ENCODE measurements around the gene KCNK15.

DNA sequence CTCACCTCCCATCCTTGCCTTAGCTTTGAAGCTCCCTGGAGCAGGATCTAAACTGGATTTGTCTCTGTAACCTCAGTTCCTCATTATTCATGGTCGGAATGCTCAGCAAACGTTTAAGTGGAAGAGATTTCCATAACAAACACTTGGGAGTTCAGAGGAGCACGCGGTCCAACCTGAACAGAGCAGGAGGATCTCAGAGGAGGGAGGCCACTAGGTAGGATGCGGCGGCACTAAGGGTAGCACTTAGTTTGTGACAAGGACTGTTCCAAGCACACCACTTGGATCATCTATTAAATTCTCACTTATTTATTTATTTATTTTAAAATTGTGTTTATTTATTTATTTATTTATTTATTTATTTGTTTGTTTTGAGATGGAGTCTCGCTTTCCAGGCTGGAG, 43.8 kb upstream of the KCNK15 start:
- no peak for TF ChIP-seq YY1 (IDR thresholded peaks at IDR 0.05)
- TF ChIP-seq, protein P1, sequence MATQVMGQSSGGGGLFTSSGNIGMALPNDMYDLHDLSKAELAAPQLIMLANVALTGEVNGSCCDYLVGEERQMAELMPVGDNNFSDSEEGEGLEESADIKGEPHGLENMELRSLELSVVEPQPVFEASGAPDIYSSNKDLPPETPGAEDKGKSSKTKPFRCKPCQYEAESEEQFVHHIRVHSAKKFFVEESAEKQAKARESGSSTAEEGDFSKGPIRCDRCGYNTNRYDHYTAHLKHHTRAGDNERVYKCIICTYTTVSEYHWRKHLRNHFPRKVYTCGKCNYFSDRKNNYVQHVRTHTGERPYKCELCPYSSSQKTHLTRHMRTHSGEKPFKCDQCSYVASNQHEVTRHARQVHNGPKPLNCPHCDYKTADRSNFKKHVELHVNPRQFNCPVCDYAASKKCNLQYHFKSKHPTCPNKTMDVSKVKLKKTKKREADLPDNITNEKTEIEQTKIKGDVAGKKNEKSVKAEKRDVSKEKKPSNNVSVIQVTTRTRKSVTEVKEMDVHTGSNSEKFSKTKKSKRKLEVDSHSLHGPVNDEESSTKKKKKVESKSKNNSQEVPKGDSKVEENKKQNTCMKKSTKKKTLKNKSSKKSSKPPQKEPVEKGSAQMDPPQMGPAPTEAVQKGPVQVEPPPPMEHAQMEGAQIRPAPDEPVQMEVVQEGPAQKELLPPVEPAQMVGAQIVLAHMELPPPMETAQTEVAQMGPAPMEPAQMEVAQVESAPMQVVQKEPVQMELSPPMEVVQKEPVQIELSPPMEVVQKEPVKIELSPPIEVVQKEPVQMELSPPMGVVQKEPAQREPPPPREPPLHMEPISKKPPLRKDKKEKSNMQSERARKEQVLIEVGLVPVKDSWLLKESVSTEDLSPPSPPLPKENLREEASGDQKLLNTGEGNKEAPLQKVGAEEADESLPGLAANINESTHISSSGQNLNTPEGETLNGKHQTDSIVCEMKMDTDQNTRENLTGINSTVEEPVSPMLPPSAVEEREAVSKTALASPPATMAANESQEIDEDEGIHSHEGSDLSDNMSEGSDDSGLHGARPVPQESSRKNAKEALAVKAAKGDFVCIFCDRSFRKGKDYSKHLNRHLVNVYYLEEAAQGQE (IDR thresholded peaks at IDR 0.05) = no peak
- TF ChIP-seq, protein P2, sequence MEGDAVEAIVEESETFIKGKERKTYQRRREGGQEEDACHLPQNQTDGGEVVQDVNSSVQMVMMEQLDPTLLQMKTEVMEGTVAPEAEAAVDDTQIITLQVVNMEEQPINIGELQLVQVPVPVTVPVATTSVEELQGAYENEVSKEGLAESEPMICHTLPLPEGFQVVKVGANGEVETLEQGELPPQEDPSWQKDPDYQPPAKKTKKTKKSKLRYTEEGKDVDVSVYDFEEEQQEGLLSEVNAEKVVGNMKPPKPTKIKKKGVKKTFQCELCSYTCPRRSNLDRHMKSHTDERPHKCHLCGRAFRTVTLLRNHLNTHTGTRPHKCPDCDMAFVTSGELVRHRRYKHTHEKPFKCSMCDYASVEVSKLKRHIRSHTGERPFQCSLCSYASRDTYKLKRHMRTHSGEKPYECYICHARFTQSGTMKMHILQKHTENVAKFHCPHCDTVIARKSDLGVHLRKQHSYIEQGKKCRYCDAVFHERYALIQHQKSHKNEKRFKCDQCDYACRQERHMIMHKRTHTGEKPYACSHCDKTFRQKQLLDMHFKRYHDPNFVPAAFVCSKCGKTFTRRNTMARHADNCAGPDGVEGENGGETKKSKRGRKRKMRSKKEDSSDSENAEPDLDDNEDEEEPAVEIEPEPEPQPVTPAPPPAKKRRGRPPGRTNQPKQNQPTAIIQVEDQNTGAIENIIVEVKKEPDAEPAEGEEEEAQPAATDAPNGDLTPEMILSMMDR (IDR thresholded peaks at IDR 0.05; ENCODE audit: low read depth, low read length, missing input control) = no peak
- TF ChIP-seq, protein P3, sequence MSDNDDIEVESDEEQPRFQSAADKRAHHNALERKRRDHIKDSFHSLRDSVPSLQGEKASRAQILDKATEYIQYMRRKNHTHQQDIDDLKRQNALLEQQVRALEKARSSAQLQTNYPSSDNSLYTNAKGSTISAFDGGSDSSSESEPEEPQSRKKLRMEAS (IDR thresholded peaks at IDR 0.05) = no peak
- no peak for TF ChIP-seq SP1 (IDR thresholded peaks at IDR 0.05)
